ENCODE data around the gene ITGBL1.

DNA sequence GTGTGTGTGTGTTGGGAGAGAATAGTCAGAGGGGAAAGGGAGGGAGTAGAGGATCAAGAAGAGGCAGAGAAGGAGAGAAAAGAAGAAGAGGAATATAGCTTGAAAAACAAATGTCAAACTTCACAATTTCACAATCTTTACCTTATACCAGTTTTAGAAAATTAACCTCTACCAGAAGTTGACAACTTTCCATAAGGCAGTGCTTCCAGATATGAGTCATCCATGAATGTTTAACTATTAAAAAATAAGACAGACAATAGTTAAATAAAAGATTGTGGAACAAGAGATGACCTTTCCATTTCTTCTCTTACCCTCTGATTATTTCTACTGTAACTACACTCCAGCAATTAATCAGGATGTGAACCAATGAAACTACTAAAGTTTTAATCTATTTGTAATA is 229.4 kb downstream of the ITGBL1 start:
- TF ChIP-seq, protein P1, sequence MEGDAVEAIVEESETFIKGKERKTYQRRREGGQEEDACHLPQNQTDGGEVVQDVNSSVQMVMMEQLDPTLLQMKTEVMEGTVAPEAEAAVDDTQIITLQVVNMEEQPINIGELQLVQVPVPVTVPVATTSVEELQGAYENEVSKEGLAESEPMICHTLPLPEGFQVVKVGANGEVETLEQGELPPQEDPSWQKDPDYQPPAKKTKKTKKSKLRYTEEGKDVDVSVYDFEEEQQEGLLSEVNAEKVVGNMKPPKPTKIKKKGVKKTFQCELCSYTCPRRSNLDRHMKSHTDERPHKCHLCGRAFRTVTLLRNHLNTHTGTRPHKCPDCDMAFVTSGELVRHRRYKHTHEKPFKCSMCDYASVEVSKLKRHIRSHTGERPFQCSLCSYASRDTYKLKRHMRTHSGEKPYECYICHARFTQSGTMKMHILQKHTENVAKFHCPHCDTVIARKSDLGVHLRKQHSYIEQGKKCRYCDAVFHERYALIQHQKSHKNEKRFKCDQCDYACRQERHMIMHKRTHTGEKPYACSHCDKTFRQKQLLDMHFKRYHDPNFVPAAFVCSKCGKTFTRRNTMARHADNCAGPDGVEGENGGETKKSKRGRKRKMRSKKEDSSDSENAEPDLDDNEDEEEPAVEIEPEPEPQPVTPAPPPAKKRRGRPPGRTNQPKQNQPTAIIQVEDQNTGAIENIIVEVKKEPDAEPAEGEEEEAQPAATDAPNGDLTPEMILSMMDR (IDR thresholded peaks at IDR 0.05): no peak
- TF ChIP-seq POLR2A (IDR thresholded peaks at IDR 0.05): no peak

Measured in ovary (tissue), 3 donors.